ENCODE results near the gene TMEM120B. TPM values are rescaled to one million over a fixed set of nuclear protein-coding genes. Genes with fewer than 3 reads are reported as not detected.

The TMEM120B gene
- total RNA-seq, 2 donors from 2014 or later = 13.2 to 14.2 TPM

DNA sequence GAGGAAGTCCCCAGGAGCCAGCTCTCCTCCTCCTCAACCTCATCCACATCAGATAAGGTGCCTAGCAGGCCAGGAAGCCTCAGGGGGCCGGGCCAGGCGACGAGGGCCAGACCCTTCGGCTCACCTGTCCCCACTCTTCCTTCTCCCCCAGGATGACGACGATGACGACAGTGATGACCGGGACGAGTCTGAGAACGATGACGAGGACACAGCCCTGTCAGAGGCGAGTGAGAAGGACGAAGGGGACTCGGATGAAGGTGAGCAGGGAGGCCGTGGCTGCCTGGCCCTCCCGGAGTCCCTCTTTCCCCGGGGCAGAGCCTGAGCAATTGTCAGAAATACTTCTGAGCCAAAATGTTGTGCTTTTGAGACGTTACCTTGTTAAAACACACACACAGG lies 105.1 kb downstream of the TMEM120B start:
- TF ChIP-seq POLR2A (IDR thresholded peaks at IDR 0.05) = no peak
- Histone ChIP-seq H3K36me3 (replicated peaks in 1 of 2; ENCODE audit: insufficient read depth in 1 of 2, low read depth in 2 of 2) (peaks cover 28 to 68% of the 10 kb centered on the region in 2 donors), H3K4me1 (peaks cover 13% of the 10 kb centered on the region), H3K9me3 (no peaks in the 10 kb centered on the region), H3K27ac (no peak overlapping the region), H3K27me3 (no peaks in the 10 kb centered on the region), H3K4me3 (no peak overlapping the region)
- DNase-seq = no peak
- no peak for ATAC-seq
- 93 to 94% methylated on average over 17 to 18 of the region's 18 CpGs for WGBS, 2 donors
- intact Hi-C loops (cut with DNase I) = no loop called here

DNA sequence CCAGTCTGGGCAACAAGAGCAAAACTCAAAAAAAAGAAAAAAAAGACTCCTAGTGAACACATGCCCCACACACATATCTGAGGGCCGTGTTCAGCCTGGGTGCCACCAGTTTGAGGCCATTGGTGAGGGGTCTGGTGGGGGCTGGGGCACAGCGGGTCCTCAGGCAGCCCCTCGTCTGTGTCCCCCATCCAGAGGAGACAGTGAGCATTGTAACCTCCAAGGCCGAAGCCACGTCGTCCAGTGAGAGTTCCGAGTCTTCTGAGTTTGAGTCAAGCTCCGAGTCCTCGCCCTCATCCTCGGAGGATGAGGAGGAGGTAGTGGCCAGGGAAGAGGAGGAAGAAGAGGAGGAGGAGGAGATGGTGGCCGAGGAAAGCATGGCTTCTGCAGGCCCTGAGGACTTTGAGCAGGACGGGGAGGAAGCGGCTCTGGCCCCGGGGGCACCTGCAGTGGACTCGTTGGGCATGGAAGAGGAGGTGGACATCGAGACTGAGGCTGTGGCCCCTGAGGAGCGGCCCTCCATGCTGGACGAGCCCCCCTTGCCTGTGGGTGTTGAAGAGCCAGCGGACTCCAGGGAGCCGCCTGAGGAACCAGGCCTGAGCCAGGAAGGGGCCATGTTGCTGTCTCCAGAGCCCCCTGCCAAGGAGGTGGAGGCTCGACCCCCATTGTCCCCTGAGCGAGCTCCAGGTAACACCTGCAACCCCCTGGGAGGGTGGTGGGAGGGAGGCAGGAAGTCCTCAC lies 106.8 kb downstream of the TMEM120B start:
- H3K36me3 ChIP-seq (replicated peaks in 1 of 2; ENCODE audit: insufficient read depth in 1 of 2, low read depth in 2 of 2) = peaks cover 28 to 78% of the 10 kb centered on the region in 2 donors
- DNase-seq (no peak), ATAC-seq (no peak)
- H3K4me1 ChIP-seq = no peaks in the 10 kb centered on the region
- no peak overlapping the region for H3K4me3 ChIP-seq
- 89 to 91% methylated on average over 20 to 21 of the region's 22 CpGs for WGBS, 2 donors
- TF ChIP-seq, protein P1, sequence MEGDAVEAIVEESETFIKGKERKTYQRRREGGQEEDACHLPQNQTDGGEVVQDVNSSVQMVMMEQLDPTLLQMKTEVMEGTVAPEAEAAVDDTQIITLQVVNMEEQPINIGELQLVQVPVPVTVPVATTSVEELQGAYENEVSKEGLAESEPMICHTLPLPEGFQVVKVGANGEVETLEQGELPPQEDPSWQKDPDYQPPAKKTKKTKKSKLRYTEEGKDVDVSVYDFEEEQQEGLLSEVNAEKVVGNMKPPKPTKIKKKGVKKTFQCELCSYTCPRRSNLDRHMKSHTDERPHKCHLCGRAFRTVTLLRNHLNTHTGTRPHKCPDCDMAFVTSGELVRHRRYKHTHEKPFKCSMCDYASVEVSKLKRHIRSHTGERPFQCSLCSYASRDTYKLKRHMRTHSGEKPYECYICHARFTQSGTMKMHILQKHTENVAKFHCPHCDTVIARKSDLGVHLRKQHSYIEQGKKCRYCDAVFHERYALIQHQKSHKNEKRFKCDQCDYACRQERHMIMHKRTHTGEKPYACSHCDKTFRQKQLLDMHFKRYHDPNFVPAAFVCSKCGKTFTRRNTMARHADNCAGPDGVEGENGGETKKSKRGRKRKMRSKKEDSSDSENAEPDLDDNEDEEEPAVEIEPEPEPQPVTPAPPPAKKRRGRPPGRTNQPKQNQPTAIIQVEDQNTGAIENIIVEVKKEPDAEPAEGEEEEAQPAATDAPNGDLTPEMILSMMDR (IDR thresholded peaks at IDR 0.05) = no peak
- no peak for TF ChIP-seq POLR2A (IDR thresholded peaks at IDR 0.05)
- H3K27me3 ChIP-seq = no peaks in the 10 kb centered on the region
- H3K9me3 ChIP-seq = no peaks in the 10 kb centered on the region
- H3K27ac ChIP-seq = no peak overlapping the region
- intact Hi-C loops (cut with DNase I) = no loop called here

DNA sequence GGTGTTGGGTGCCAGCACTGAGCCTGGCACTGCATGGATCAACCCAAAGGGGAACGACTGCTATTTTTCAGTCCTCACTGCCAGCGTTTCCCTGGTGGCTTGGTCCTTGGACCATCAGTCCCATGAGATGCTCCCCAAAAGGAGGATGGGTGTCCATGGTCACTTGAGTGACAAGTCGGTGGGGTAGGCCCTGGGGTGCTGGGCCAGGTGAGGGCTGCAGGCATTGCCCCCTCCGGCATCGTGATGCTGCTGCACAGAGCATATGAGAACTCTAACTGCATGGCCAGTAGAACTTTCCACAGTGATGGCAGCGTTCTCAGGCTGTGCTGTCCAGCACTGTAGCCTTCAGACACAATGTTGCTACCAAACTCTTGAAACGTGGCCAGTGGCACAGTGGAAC lies 107.5 kb downstream of the TMEM120B start:
- 81 to 91% methylated on average over 6 to 7 of the region's 7 CpGs for WGBS, 2 donors
- Histone ChIP-seq H3K9me3 (no peaks in the 10 kb centered on the region), H3K36me3 (replicated peaks in 1 of 2; ENCODE audit: insufficient read depth in 1 of 2, low read depth in 2 of 2) (peaks cover 28 to 71% of the 10 kb centered on the region in 2 donors), H3K4me3 (no peak overlapping the region), H3K27me3 (no peaks in the 10 kb centered on the region), H3K4me1 (no peaks in the 10 kb centered on the region), H3K27ac (no peak overlapping the region)
- DNase-seq (no peak), ATAC-seq (no peak)
- intact Hi-C loops (cut with DNase I) = no loop called here
- no peak for TF ChIP-seq POLR2A (IDR thresholded peaks at IDR 0.05)
- TF ChIP-seq, protein P1 (IDR thresholded peaks at IDR 0.05) = no peak

DNA sequence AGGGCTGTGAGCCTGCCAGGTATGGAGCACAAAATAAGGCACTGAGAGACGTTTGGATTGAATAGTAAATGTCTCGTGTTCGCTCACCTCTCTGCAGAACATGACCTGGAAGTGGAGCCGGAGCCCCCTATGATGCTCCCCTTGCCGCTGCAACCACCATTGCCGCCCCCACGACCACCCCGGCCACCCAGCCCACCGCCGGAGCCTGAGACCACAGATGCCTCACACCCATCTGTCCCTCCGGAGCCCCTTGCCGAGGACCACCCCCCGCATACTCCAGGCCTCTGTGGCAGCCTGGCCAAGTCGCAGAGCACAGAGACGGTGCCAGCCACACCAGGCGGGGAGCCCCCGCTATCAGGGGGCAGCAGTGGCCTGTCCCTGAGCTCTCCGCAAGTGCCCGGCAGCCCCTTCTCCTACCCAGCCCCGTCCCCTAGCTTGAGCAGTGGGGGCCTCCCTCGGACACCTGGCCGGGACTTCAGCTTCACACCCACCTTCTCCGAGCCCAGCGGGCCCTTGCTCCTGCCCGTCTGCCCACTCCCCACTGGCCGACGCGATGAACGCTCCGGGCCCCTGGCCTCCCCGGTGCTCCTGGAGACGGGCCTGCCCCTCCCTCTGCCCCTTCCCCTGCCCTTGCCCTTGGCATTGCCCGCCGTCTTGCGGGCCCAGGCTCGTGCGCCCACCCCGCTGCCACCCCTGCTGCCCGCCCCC lies 110.0 kb downstream of the TMEM120B start:
- no peak for DNase-seq

More for the DNA sequence above, 110.0 kb downstream of the TMEM120B start:
- intact Hi-C loops (cut with DNase I) = no loop called here
- Histone ChIP-seq H3K4me1 (no peaks in the 10 kb centered on the region), H3K9me3 (no peaks in the 10 kb centered on the region), H3K36me3 (replicated peaks in 1 of 2; ENCODE audit: insufficient read depth in 1 of 2, low read depth in 2 of 2) (peaks cover 21 to 53% of the 10 kb centered on the region in 2 donors), H3K27ac (no peak overlapping the region), H3K4me3 (no peak overlapping the region), H3K27me3 (no peaks in the 10 kb centered on the region)
- WGBS, 2 donors = 90 to 96% methylated on average over 18 to 29 of the region's 39 CpGs
- ATAC-seq = no peak
- TF ChIP-seq POLR2A (IDR thresholded peaks at IDR 0.05) = no peak
- TF ChIP-seq, protein P1 (IDR thresholded peaks at IDR 0.05) = no peak

Measured in body of pancreas (tissue), 4 donors.